Glutamatergic neuron (in vitro differentiated cells): ENCODE data around the gene PKM. TPM values are rescaled to one million over a fixed set of nuclear protein-coding genes. Genes with fewer than 3 reads are reported as not detected.

Source experiments
- DNase-seq: peaks from one replicate; pipeline ENCODE4 v3.0.0; 2022
- H3K27ac Mint-ChIP-seq: one replicate; pipeline ENCODE4 v1.8.0; 2020; ENCODE audit warnings: mild to moderate bottlenecking, mixed read lengths, inconsistent platforms; ENCODE audit not compliant: unreplicated experiment
- H3K27me3 Mint-ChIP-seq: one replicate; pipeline ENCODE4 v1.8.0; 2020; ENCODE audit warnings: mild to moderate bottlenecking, moderate library complexity, mixed read lengths, inconsistent platforms; ENCODE audit not compliant: unreplicated experiment
- H3K36me3 Mint-ChIP-seq: one replicate; pipeline ENCODE4 v1.8.0; 2020; ENCODE audit warnings: mild to moderate bottlenecking, mixed read lengths, inconsistent platforms; ENCODE audit not compliant: unreplicated experiment
- H3K4me1 Mint-ChIP-seq: one replicate; pipeline ENCODE4 v1.8.0; 2020; ENCODE audit warnings: mild to moderate bottlenecking, low read depth, mixed read lengths, inconsistent platforms; ENCODE audit not compliant: unreplicated experiment
- H3K4me3 Mint-ChIP-seq: one replicate; pipeline ENCODE4 v1.8.0; 2020; ENCODE audit warnings: mild to moderate bottlenecking, mixed read lengths, inconsistent platforms; ENCODE audit not compliant: unreplicated experiment
- H3K9me3 Mint-ChIP-seq: one replicate; pipeline ENCODE4 v1.8.0; 2020; ENCODE audit warnings: mild to moderate bottlenecking, moderate library complexity, mixed read lengths, inconsistent platforms; ENCODE audit not compliant: unreplicated experiment
- CTCF ChIP-seq: fragments of 200-600 bp; sonication (generic); IDR thresholded peaks from one replicate; pipeline ENCODE4 v1.5.0; 2021; ENCODE audit not compliant: partially characterized antibody, unreplicated experiment
- total RNA-seq: library from RNA; stranded (reverse); fragmentation: NEBNext Ultra II Directional; extraction: Animal tissue kit (Norgen Biotek cat#: 25700); gene quantifications from one replicate; pipeline ENCODE4 v1.2.1, GENCODE V29; 2021; ENCODE audit not compliant: unreplicated experiment

PKM gene
- total RNA-seq, 1 donor from 2014 or later = 949 TPM

- Mint-ChIP-seq H3K4me3 (no peak overlapping the region), H3K9me3 (peaks cover 14% of the 10 kb centered on the region), H3K27me3 (peaks cover 12% of the 10 kb centered on the region), H3K36me3 (no peaks in the 10 kb centered on the region), H3K4me1 (peaks cover 5% of the 10 kb centered on the region), H3K27ac (peak overlapping the region; percentile 38)
- no peak for TF ChIP-seq CTCF
- DNase-seq = no peak
Observed at GRCh38 chr15:72198356-72199204, 32.4 kb downstream of the PKM start.

- Mint-ChIP-seq H3K4me3 (peak within 1 kb of the TSS; percentile 80), H3K27me3 (peaks cover 12% of the 10 kb centered on the region), H3K36me3 (no peaks in the 10 kb centered on the region), H3K4me1 (peaks cover 5% of the 10 kb centered on the region), H3K27ac (peak within 1 kb of the TSS; percentile 38), H3K9me3 (peaks cover 14% of the 10 kb centered on the region)
- DNase-seq = peak; percentile 43
- TF ChIP-seq CTCF = no peak
Observed at GRCh38 chr15:72197460-72198355, 33.3 kb downstream of the PKM start, which contains the start of gene GRAMD2A. Gene GRAMD2A (minus strand): TSS chr15:72197787.

GRCh38 chr15:72197041-72197459 lies 33.9 kb downstream of the PKM start:
- peaks cover 12% of the 10 kb centered on the region for H3K27me3 Mint-ChIP-seq
- H3K4me1 Mint-ChIP-seq = peaks cover 5% of the 10 kb centered on the region
- no peak for TF ChIP-seq CTCF
- DNase-seq = no peak
- H3K36me3 Mint-ChIP-seq = no peaks in the 10 kb centered on the region
- peaks cover 14% of the 10 kb centered on the region for H3K9me3 Mint-ChIP-seq
- H3K4me3 Mint-ChIP-seq = peak overlapping the region; percentile 80
- H3K27ac Mint-ChIP-seq = no peak overlapping the region

- DNase-seq = no peak
- Mint-ChIP-seq H3K4me3 (no peak overlapping the region), H3K4me1 (peaks cover 5% of the 10 kb centered on the region), H3K27ac (no peak overlapping the region), H3K36me3 (no peaks in the 10 kb centered on the region), H3K27me3 (peaks cover 12% of the 10 kb centered on the region), H3K9me3 (peaks cover 14% of the 10 kb centered on the region)
- TF ChIP-seq CTCF = no peak
Observed at GRCh38 chr15:72196409-72197040, 34.5 kb downstream of the PKM start.
